Endodermal cell (in vitro differentiated cells): Measurements from ENCODE around the gene IFT74. TPM values are rescaled to one million over a fixed set of nuclear protein-coding genes. Genes with fewer than 3 reads are reported as not detected.
"Not testable (repeated sequence)": the region's sequence is repeated elsewhere in the genome, so short reads cannot be mapped to it uniquely, and the experiment has no call there.

Experiments used
- DNase-seq: peaks from one replicate; pipeline ENCODE4 v3.0.0-alpha.2; 2017
- H3K27ac ChIP-seq: 2 replicates; pipeline ENCODE4 v1.5.1; 2013; ENCODE audit warnings: mild to moderate bottlenecking, low read depth, low read length, moderate library complexity
- H3K27me3 ChIP-seq: 2 replicates; pipeline ENCODE4 v1.6.1; 2013; ENCODE audit warnings: mild to moderate bottlenecking, low read length, moderate library complexity; ENCODE audit not compliant: insufficient read depth, control insufficient read depth, poor library complexity, severe bottlenecking
- H3K36me3 ChIP-seq: 2 replicates; pipeline ENCODE4 v1.7.0; 2013; ENCODE audit warnings: mild to moderate bottlenecking, low read length, moderate library complexity; ENCODE audit not compliant: control insufficient read depth, insufficient read depth
- H3K4me1 ChIP-seq: one replicate; pipeline ENCODE4 v1.7.0; 2013; ENCODE audit warnings: low read length; ENCODE audit not compliant: control insufficient read depth, insufficient read depth
- H3K4me3 ChIP-seq: 2 replicates; pipeline ENCODE4 v1.5.1; 2013; ENCODE audit warnings: mild to moderate bottlenecking, low read length, moderate library complexity
- H3K9ac ChIP-seq: 2 replicates; pipeline ENCODE4 v1.6.1; 2013; ENCODE audit warnings: mild to moderate bottlenecking, low read length, moderate library complexity; ENCODE audit not compliant: poor library complexity, severe bottlenecking; ENCODE audit errors: extremely low read depth
- H3K9me3 ChIP-seq: 2 replicates; pipeline ENCODE4 v1.6.1; 2013; ENCODE audit warnings: mild to moderate bottlenecking, low read length, moderate library complexity; ENCODE audit not compliant: control insufficient read depth
- H3K27ac Mint-ChIP-seq: 2 replicates; pipeline ENCODE4 v1.8.0; 2020; ENCODE audit warnings: mixed read lengths
- H3K27me3 Mint-ChIP-seq: 2 replicates; pipeline ENCODE4 v1.8.0; 2021; ENCODE audit warnings: mild to moderate bottlenecking, mixed read lengths; ENCODE audit not compliant: insufficient read depth
- H3K36me3 Mint-ChIP-seq: 2 replicates; pipeline ENCODE4 v1.8.0; 2020; ENCODE audit warnings: low read depth, mixed read lengths
- H3K4me1 Mint-ChIP-seq: 2 replicates; pipeline ENCODE4 v1.8.0; 2020; ENCODE audit warnings: mixed read lengths
- H3K4me3 Mint-ChIP-seq: 2 replicates; pipeline ENCODE4 v1.8.0; 2020; ENCODE audit warnings: mild to moderate bottlenecking, moderate library complexity, mixed read lengths
- H3K9me3 Mint-ChIP-seq: 2 replicates; pipeline ENCODE4 v1.8.0; 2020; ENCODE audit warnings: mild to moderate bottlenecking, mixed read lengths
- WGBS, 2 experiments: methylation state at CpG; one replicate each; pipeline versions ENCODE4 v1.1.5 to v1.1.7; 2013; ENCODE audit warnings: missing lambda C conversion rate in 2 of 2, mixed read lengths in 1 of 2; ENCODE audit not compliant: insufficient coverage in 1 of 2, insufficient read length in 1 of 2; 5-methylcytosine and 5-hydroxymethylcytosine counted together
- total RNA-seq, 2 donors: library from RNA; stranded (reverse); fragmentation: NEBNext Ultra II Directional in 1 of 2; extraction: Animal tissue kit (Norgen Biotek cat#: 25700) in 1 of 2; gene quantifications; 2 replicates in 1 of 2; 3 replicates in 1 of 2; pipeline ENCODE4 v1.2.1, GENCODE V29; 2021
- TF ChIP-seq, protein P1 (sequence below): fragments of 200-600 bp; sonication (generic); conservative IDR thresholded peaks from 2 replicates; pipeline ENCODE4 v1.5.0; 2021; ENCODE audit warnings: antibody characterized with exemption, mild to moderate bottlenecking

Gene IFT74
- total RNA-seq, 2 donors from 2014 or later: 17.6 to 28.5 TPM

DNA sequence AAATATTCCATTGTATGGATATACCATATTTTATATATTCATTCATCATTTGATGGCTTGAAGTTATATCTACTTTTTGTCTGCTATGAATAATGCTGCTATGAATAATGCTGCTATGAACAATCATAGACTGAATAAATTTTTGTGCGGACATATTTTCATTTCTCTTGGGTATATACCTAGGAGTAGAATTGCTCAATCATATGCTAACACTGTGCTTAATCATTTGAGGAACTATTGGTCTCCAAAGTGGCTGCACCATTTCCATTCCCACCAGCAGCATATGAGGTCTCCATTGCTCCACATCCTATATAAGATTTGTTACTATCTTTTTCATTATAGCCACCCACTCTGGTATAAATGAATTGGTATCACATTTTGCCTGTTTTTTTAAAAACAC, 134.5 kb downstream of the IFT74 start:
- Histone ChIP-seq H3K9ac (no peak overlapping the region), H3K9me3 (no peaks in the 10 kb centered on the region), H3K4me1 (no peaks in the 10 kb centered on the region), H3K27ac (no peak overlapping the region), H3K4me3 (no peak overlapping the region), H3K27me3 (no peaks in the 10 kb centered on the region), H3K36me3 (no peaks in the 10 kb centered on the region)
- Mint-ChIP-seq H3K27me3 (no peaks in the 10 kb centered on the region), H3K4me1 (peaks cover 6% of the 10 kb centered on the region), H3K4me3 (no peak overlapping the region), H3K27ac (no peak overlapping the region), H3K36me3 (no peaks in the 10 kb centered on the region), H3K9me3 (peaks cover 14% of the 10 kb centered on the region)
- DNase-seq: no peak
- WGBS, 2 experiments: 95% methylated on average over 1 of the region's 1 CpG; no CpG with 5 or more reads in 1 of the 2 experiments
- TF ChIP-seq, protein P1, sequence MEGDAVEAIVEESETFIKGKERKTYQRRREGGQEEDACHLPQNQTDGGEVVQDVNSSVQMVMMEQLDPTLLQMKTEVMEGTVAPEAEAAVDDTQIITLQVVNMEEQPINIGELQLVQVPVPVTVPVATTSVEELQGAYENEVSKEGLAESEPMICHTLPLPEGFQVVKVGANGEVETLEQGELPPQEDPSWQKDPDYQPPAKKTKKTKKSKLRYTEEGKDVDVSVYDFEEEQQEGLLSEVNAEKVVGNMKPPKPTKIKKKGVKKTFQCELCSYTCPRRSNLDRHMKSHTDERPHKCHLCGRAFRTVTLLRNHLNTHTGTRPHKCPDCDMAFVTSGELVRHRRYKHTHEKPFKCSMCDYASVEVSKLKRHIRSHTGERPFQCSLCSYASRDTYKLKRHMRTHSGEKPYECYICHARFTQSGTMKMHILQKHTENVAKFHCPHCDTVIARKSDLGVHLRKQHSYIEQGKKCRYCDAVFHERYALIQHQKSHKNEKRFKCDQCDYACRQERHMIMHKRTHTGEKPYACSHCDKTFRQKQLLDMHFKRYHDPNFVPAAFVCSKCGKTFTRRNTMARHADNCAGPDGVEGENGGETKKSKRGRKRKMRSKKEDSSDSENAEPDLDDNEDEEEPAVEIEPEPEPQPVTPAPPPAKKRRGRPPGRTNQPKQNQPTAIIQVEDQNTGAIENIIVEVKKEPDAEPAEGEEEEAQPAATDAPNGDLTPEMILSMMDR: no peak

DNA sequence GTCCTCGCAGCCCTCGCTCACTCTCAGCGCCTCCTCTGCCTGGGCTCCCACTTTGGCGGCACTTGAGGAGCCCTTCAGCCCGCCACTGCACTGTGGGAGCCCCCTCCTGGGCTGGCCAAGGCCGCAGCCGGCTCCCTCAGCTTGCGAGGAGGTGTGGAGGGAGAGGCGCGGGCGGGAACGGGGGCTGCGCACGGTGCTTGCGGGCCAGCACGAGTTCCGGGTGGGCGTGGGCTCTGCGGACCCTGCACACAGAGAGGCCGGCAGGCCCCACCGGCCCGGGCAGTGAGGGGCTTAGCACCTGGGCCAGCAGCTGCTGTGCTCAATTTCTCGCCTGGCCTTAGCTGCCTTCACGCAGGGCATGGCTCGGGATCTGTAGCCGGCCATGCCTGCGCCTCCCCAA, 136.3 kb downstream of the IFT74 start:
- H3K9me3 ChIP-seq, H3K36me3 Mint-ChIP-seq, H3K27me3 ChIP-seq, H3K4me1 ChIP-seq, H3K4me3 ChIP-seq, H3K27ac Mint-ChIP-seq, H3K27me3 Mint-ChIP-seq, H3K36me3 ChIP-seq, H3K9ac ChIP-seq, DNase-seq, H3K4me1 Mint-ChIP-seq, H3K4me3 Mint-ChIP-seq, H3K27ac ChIP-seq: not testable (repeated sequence)
- H3K9me3 Mint-ChIP-seq: peaks cover 14% of the 10 kb centered on the region
- 88 to 93% methylated on average over 11 to 27 of the region's 27 CpGs for WGBS, 2 experiments

DNA sequence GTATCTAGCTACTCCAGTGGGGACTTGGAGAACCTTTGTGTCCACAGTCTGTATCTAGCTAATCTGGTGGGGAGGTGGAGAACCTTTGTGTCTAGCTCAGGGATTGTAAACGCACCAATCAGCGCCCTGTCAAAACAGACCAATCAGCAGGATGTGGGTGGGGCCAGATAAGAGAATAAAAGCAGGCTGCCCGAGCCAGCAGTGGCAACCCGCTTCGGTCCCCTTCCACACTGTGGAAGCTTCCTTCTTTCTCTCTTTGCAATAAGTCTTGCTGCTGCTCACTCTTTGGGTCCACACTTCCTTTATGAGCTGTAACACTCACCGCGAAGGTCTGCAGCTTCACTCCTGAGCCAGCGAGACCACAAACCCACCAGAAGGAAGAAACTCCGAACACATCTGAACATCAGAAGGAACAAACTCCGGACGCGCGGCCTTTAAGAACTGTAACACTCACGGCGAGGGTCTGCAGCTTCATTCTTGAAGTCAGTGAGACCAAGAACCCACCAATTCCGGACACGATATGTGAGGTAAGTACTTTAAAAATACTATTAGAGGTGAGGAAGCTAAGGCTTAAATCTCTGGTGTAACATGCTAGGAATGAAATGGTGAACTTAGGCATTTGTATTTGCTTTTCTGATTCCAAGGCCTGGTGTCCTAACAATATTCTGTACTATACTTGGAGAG, 137.3 kb downstream of the IFT74 start:
- H3K27ac ChIP-seq, H3K36me3 ChIP-seq, H3K9me3 ChIP-seq, H3K4me3 Mint-ChIP-seq, H3K36me3 Mint-ChIP-seq, H3K9ac ChIP-seq, H3K27ac Mint-ChIP-seq, H3K4me1 Mint-ChIP-seq, H3K4me1 ChIP-seq, H3K27me3 ChIP-seq, H3K4me3 ChIP-seq, H3K27me3 Mint-ChIP-seq, DNase-seq: not testable (repeated sequence)
- H3K9me3 Mint-ChIP-seq: peaks cover 14% of the 10 kb centered on the region
- WGBS, 2 experiments: 92 to 97% methylated on average over 13 to 17 of the region's 17 CpGs

DNA sequence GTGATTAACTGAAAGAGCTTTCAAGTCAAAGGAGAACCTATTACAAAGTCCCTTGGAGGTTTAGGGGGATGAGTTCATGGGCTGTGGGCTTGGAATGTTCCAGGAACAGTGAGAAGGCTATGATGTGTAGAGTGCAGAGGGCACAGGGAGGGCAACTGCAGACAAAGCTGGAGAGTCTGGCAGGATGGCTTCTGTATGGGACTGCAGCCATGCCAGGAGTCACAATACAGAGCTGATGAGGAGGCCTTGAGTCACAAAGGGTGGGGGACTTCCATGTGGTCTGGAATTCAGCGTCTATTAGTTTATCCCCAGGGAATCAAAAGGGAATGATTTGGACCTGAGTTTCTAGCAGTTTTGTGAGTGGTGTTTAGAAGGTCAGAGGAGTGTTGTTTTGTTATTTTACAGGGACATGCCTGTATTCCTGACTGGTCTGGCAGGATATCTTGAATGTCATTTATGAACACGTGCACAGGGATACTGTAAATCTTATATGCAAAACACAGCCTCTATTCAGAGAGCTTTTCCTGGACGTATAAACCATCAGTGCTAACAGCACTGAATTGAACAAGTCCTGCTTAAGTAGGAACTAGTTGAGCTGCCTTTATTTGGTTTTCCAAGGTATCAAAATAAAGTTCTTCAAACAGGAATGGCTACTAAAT, 138.6 kb downstream of the IFT74 start:
- TF ChIP-seq, protein P1: no peak

More for the DNA sequence above, 138.6 kb downstream of the IFT74 start:
- no peaks in the 10 kb centered on the region for H3K4me1 ChIP-seq
- H3K9ac ChIP-seq: no peak overlapping the region
- H3K4me1 Mint-ChIP-seq: peaks cover 6% of the 10 kb centered on the region
- no peaks in the 10 kb centered on the region for H3K36me3 ChIP-seq
- no peaks in the 10 kb centered on the region for H3K36me3 Mint-ChIP-seq
- no peak for DNase-seq
- no peaks in the 10 kb centered on the region for H3K9me3 ChIP-seq
- H3K27me3 Mint-ChIP-seq: no peaks in the 10 kb centered on the region
- H3K27ac ChIP-seq: no peak overlapping the region
- no peak overlapping the region for H3K27ac Mint-ChIP-seq
- H3K9me3 Mint-ChIP-seq: peaks cover 14% of the 10 kb centered on the region
- H3K4me3 Mint-ChIP-seq: no peak overlapping the region
- 88 to 90% methylated on average over 1 to 3 of the region's 3 CpGs for WGBS, 2 experiments
- H3K27me3 ChIP-seq: no peaks in the 10 kb centered on the region
- no peak overlapping the region for H3K4me3 ChIP-seq
